ENCODE data around the gene OR2S2.
"Not testable (repeated sequence)": the region's sequence is repeated elsewhere in the genome, so short reads cannot be mapped to it uniquely, and the experiment has no call there.

OR2S2 gene

GRCh38 chr9:35960039-35960655 is 2.2 kb upstream of the OR2S2 start:
- no peak for DNase-seq

- no peak for DNase-seq
Observed at GRCh38 chr9:35956651-35957050, 1.3 kb downstream of the OR2S2 start.

- DNase-seq = peak; percentile 57
Observed at GRCh38 chr9:35954942-35955546, 2.9 kb downstream of the OR2S2 start.

GRCh38 chr9:35952526-35953191 is 5.3 kb downstream of the OR2S2 start:
- DNase-seq = no peak

- DNase-seq = no peak
Observed at GRCh38 chr9:35951736-35952135, 6.2 kb downstream of the OR2S2 start.

GRCh38 chr9:35948901-35949318 is 9.0 kb downstream of the OR2S2 start:
- no peak for DNase-seq

GRCh38 chr9:35948451-35948850 is 9.5 kb downstream of the OR2S2 start:
- DNase-seq = no peak

- peak; percentile 82 for DNase-seq
Observed at GRCh38 chr9:35945341-35946018, 12.5 kb downstream of the OR2S2 start.

- DNase-seq = no peak
Observed at GRCh38 chr9:35944841-35945240, 13.1 kb downstream of the OR2S2 start.

- no peak for DNase-seq
Observed at GRCh38 chr9:35944173-35944572, 13.8 kb downstream of the OR2S2 start.

- no peak for DNase-seq
Observed at GRCh38 chr9:35942286-35942685, 15.7 kb downstream of the OR2S2 start.

GRCh38 chr9:35940458-35941407 is 17.2 kb downstream of the OR2S2 start:
- DNase-seq = peak; percentile 36

GRCh38 chr9:35939679-35940250 is 18.2 kb downstream of the OR2S2 start:
- no peak for DNase-seq

GRCh38 chr9:35938474-35939356 is 19.2 kb downstream of the OR2S2 start:
- no peak for DNase-seq

- no peak for DNase-seq
Observed at GRCh38 chr9:35937227-35937626, 20.7 kb downstream of the OR2S2 start.

- DNase-seq = no peak
Observed at GRCh38 chr9:35935755-35936509, 22.0 kb downstream of the OR2S2 start.

- no peak for DNase-seq
Observed at GRCh38 chr9:35935261-35935660, 22.7 kb downstream of the OR2S2 start.

- DNase-seq = not testable (repeated sequence)
Observed at GRCh38 chr9:35934069-35934468, 23.9 kb downstream of the OR2S2 start.

- no peak for DNase-seq
Observed at GRCh38 chr9:35933550-35934067, 24.3 kb downstream of the OR2S2 start.

- DNase-seq = peak; percentile 57
Observed at GRCh38 chr9:35932735-35933134, 25.2 kb downstream of the OR2S2 start.

Measured in stimulated activated CD4-positive, alpha-beta T cell treated with anti-CD3 and anti-CD28 coated beads, Interleukin-15, amount 100 ng/mL, for 24 hours (primary cell).